Spinal cord (tissue), 10 donors: Measurements from ENCODE around the gene TMED10. TPM values are rescaled to one million over a fixed set of nuclear protein-coding genes. Genes with fewer than 3 reads are reported as not detected.

Source experiments
- DNase-seq, 6 donors: peaks; one replicate each; pipeline versions ENCODE4 v3.0.0 to v3.0.0-alpha.2; 2013 to 2015; ENCODE audit warnings: low spot score in 6 of 6, low read depth in 4 of 6
- H3K27ac ChIP-seq: one replicate; pipeline ENCODE4 v1.5.1; 2013; ENCODE audit warnings: low read depth, low read length, control low read depth
- H3K27me3 ChIP-seq: one replicate; pipeline ENCODE4 v1.6.1; 2013; ENCODE audit warnings: low read length; ENCODE audit not compliant: control insufficient read depth, insufficient read depth
- H3K36me3 ChIP-seq: one replicate; pipeline ENCODE4 v1.6.1; 2013; ENCODE audit warnings: low read length; ENCODE audit not compliant: control insufficient read depth, insufficient read depth
- H3K4me1 ChIP-seq: one replicate; pipeline ENCODE4 v1.6.1; 2013; ENCODE audit warnings: low read length; ENCODE audit not compliant: control insufficient read depth, insufficient read depth
- H3K4me3 ChIP-seq: one replicate; pipeline ENCODE4 v1.5.1; 2013; ENCODE audit warnings: low read depth, low read length, control low read depth
- H3K9me3 ChIP-seq: one replicate; pipeline ENCODE4 v1.6.1; 2013; ENCODE audit warnings: low read length; ENCODE audit not compliant: control insufficient read depth, insufficient read depth
- WGBS: methylation state at CpG from one replicate; pipeline ENCODE4 v1.1.5; 2013; ENCODE audit warnings: missing lambda C conversion rate; ENCODE audit not compliant: insufficient coverage; 5-methylcytosine and 5-hydroxymethylcytosine counted together
- polyA plus RNA-seq, 2 donors: library from polyadenylated mRNA; unstranded; fragments of 120-200 nt; gene quantifications; one replicate each; pipeline ENCODE4 v1.2.1, GENCODE V29; 2013; ENCODE audit not compliant: insufficient read length in 2 of 2
- total RNA-seq, 2 donors: library from RNA; depleted of rRNA in 1 of 2; stranded (reverse); fragments of 120-200 nt in 1 of 2; fragments of >200 nt in 1 of 2; gene quantifications; one replicate each; pipeline versions ENCODE4 v1.2.3 to v1.2.4, GENCODE V29; 2013 to 2014
- donor health status: healthy.

The TMED10 gene
- total and polyA plus RNA-seq, 4 donors: 164 to 353 (median 218) TPM

- Histone ChIP-seq H3K36me3 (peaks cover 15% of the 10 kb centered on the region), H3K27ac (no peak overlapping the region), H3K27me3 (no peaks in the 10 kb centered on the region), H3K4me3 (peak overlapping the region; percentile 86), H3K4me1 (peaks cover 13% of the 10 kb centered on the region), H3K9me3 (no peaks in the 10 kb centered on the region)
- WGBS: 0% methylated on average over 1 of the region's 6 CpGs
- DNase-seq: no peak
These were observed 50.3 kb downstream of the TMED10 start for GRCh38 chr14:75126121-75126544.

- H3K27ac ChIP-seq: no peak overlapping the region
- no peaks in the 10 kb centered on the region for H3K27me3 ChIP-seq
- peaks cover 15% of the 10 kb centered on the region for H3K36me3 ChIP-seq
- DNase-seq: no peak
- peaks cover 13% of the 10 kb centered on the region for H3K4me1 ChIP-seq
- H3K4me3 ChIP-seq: peak overlapping the region; percentile 86
- H3K9me3 ChIP-seq: no peaks in the 10 kb centered on the region
- WGBS: no CpG with 5 or more reads among the region's 5 CpGs
These were observed 50.8 kb downstream of the TMED10 start for GRCh38 chr14:75125617-75126016.

- no peak overlapping the region for H3K4me3 ChIP-seq
- 90% methylated on average over 2 of the region's 7 CpGs for WGBS
- DNase-seq: no peak
- H3K9me3 ChIP-seq: no peaks in the 10 kb centered on the region
- peaks cover 10% of the 10 kb centered on the region for H3K36me3 ChIP-seq
- no peak overlapping the region for H3K27ac ChIP-seq
- no peaks in the 10 kb centered on the region for H3K27me3 ChIP-seq
- H3K4me1 ChIP-seq: peaks cover 13% of the 10 kb centered on the region
These were observed 52.4 kb downstream of the TMED10 start for GRCh38 chr14:75123991-75124390.

- DNase-seq: no peak
- 99% methylated on average over 5 of the region's 7 CpGs for WGBS
- H3K9me3 ChIP-seq: no peaks in the 10 kb centered on the region
- H3K4me3 ChIP-seq: no peak overlapping the region
- H3K36me3 ChIP-seq: peaks cover 9% of the 10 kb centered on the region
- H3K27ac ChIP-seq: no peak overlapping the region
- no peaks in the 10 kb centered on the region for H3K27me3 ChIP-seq
- H3K4me1 ChIP-seq: no peaks in the 10 kb centered on the region
These were observed 54.9 kb downstream of the TMED10 start for GRCh38 chr14:75121552-75121951.

GRCh38 chr14:75120541-75121291, 55.7 kb downstream of the TMED10 start:
- peaks cover 9% of the 10 kb centered on the region for H3K36me3 ChIP-seq
- WGBS: 92% methylated on average over 2 of the region's 3 CpGs
- H3K27me3 ChIP-seq: no peaks in the 10 kb centered on the region
- H3K9me3 ChIP-seq: no peaks in the 10 kb centered on the region
- no peaks in the 10 kb centered on the region for H3K4me1 ChIP-seq
- no peak for DNase-seq
- no peak overlapping the region for H3K27ac ChIP-seq
- no peak overlapping the region for H3K4me3 ChIP-seq

GRCh38 chr14:75119056-75119455, 57.4 kb downstream of the TMED10 start:
- no peaks in the 10 kb centered on the region for H3K9me3 ChIP-seq
- H3K27ac ChIP-seq: no peak overlapping the region
- no peak overlapping the region for H3K4me3 ChIP-seq
- 100% methylated on average over 2 of the region's 2 CpGs for WGBS
- H3K4me1 ChIP-seq: no peaks in the 10 kb centered on the region
- no peaks in the 10 kb centered on the region for H3K27me3 ChIP-seq
- no peak for DNase-seq
- peaks cover 9% of the 10 kb centered on the region for H3K36me3 ChIP-seq

- DNase-seq: no peak
- 93% methylated on average over 3 of the region's 5 CpGs for WGBS
- no peaks in the 10 kb centered on the region for H3K4me1 ChIP-seq
- no peaks in the 10 kb centered on the region for H3K27me3 ChIP-seq
- no peak overlapping the region for H3K4me3 ChIP-seq
- no peak overlapping the region for H3K27ac ChIP-seq
- H3K9me3 ChIP-seq: no peaks in the 10 kb centered on the region
- peaks cover 15% of the 10 kb centered on the region for H3K36me3 ChIP-seq
These were observed 62.4 kb downstream of the TMED10 start for GRCh38 chr14:75113932-75114539.

- peaks cover 35% of the 10 kb centered on the region for H3K36me3 ChIP-seq
- no peaks in the 10 kb centered on the region for H3K4me1 ChIP-seq
- no peak overlapping the region for H3K4me3 ChIP-seq
- no peak overlapping the region for H3K27ac ChIP-seq
- no peaks in the 10 kb centered on the region for H3K9me3 ChIP-seq
- WGBS: no CpG with 5 or more reads among the region's 2 CpGs
- H3K27me3 ChIP-seq: no peaks in the 10 kb centered on the region
- DNase-seq: no peak
These were observed 66.5 kb downstream of the TMED10 start for GRCh38 chr14:75109877-75110276.

GRCh38 chr14:75107186-75107585, 69.2 kb downstream of the TMED10 start:
- Histone ChIP-seq H3K27me3 (no peaks in the 10 kb centered on the region), H3K36me3 (peaks cover 41% of the 10 kb centered on the region), H3K4me1 (no peaks in the 10 kb centered on the region), H3K4me3 (no peak overlapping the region), H3K9me3 (no peaks in the 10 kb centered on the region), H3K27ac (no peak overlapping the region)
- WGBS: no CpG with 5 or more reads among the region's 3 CpGs
- no peak for DNase-seq

- H3K9me3 ChIP-seq: no peaks in the 10 kb centered on the region
- H3K27me3 ChIP-seq: no peaks in the 10 kb centered on the region
- H3K4me1 ChIP-seq: no peaks in the 10 kb centered on the region
- H3K4me3 ChIP-seq: no peak overlapping the region
- no peak overlapping the region for H3K27ac ChIP-seq
- no CpG with 5 or more reads among the region's 4 CpGs for WGBS
- H3K36me3 ChIP-seq: peaks cover 56% of the 10 kb centered on the region
- no peak for DNase-seq
These were observed 74.9 kb downstream of the TMED10 start for GRCh38 chr14:75101491-75101890.
